Measurements from ENCODE around the gene FBXL17. TPM values are rescaled to one million over a fixed set of nuclear protein-coding genes. Genes with fewer than 3 reads are reported as not detected.
A peak's percentile ranks its signal among the peaks of the same experiment; 100 is the strongest.
"Not testable (repeated sequence)": the region's sequence is repeated elsewhere in the genome, so short reads cannot be mapped to it uniquely, and the experiment has no call there.

The FBXL17 gene
- total RNA-seq, 1 donor from 2014 or later: 49.4 TPM

- intact Hi-C loops (cut with micrococcal nuclease): no loop called here
- H3K4me1 ChIP-seq: no peaks in the 10 kb centered on the region
- no peaks in the 10 kb centered on the region for H3K9me3 ChIP-seq (replicated peaks)
- TF ChIP-seq CTCF (IDR thresholded peaks at IDR 0.05; ENCODE audit: borderline replicate concordance): no peak
- no peak overlapping the region for H3K4me3 ChIP-seq
- H3K27ac ChIP-seq (replicated peaks): no peak overlapping the region
- no peaks in the 10 kb centered on the region for H3K27me3 ChIP-seq (ENCODE audit: low read depth)
- no peaks in the 10 kb centered on the region for H3K36me3 ChIP-seq
- peak; percentile 74 for DNase-seq
Observed at GRCh38 chr5:108418197-108418596, 36.3 kb upstream of the FBXL17 start.

GRCh38 chr5:108417166-108417670 lies 35.3 kb upstream of the FBXL17 start:
- Histone ChIP-seq H3K4me3 (no peak overlapping the region), H3K27me3 (ENCODE audit: low read depth) (no peaks in the 10 kb centered on the region), H3K9me3 (replicated peaks) (no peaks in the 10 kb centered on the region), H3K4me1 (no peaks in the 10 kb centered on the region), H3K36me3 (no peaks in the 10 kb centered on the region), H3K27ac (replicated peaks) (no peak overlapping the region)
- TF ChIP-seq CTCF (IDR thresholded peaks at IDR 0.05; ENCODE audit: borderline replicate concordance): no peak
- intact Hi-C loops (cut with micrococcal nuclease): no loop called here
- DNase-seq: no peak

GRCh38 chr5:108415726-108416125 lies 33.8 kb upstream of the FBXL17 start:
- DNase-seq: no peak
- intact Hi-C loops (cut with micrococcal nuclease): no loop called here
- Histone ChIP-seq H3K27me3 (ENCODE audit: low read depth) (no peaks in the 10 kb centered on the region), H3K4me1 (no peaks in the 10 kb centered on the region), H3K36me3 (no peaks in the 10 kb centered on the region), H3K9me3 (replicated peaks) (no peaks in the 10 kb centered on the region), H3K27ac (replicated peaks) (no peak overlapping the region), H3K4me3 (no peak overlapping the region)
- TF ChIP-seq CTCF (IDR thresholded peaks at IDR 0.05; ENCODE audit: borderline replicate concordance): no peak

DNA sequence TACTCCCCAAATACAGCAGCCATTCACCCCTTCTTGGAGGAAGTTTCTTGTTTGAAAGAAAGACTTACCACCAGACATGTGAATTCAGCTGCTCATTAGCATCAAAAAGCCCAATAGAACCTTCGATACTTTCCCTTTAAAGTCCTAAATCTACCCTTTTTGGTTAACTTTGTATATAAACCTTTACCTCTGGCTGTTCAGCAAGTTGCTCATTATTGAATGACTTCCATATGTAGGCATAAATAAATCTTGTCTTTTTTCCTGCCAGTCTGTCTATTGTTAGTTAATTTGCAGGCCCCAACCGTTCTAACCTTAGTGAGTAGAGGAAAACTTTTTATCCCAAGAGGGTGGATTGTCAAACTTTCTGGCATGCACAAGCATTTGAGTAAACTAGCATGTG lies 27.9 kb upstream of the FBXL17 start:
- Histone ChIP-seq H3K4me1 (no peaks in the 10 kb centered on the region), H3K36me3 (no peaks in the 10 kb centered on the region), H3K27ac (replicated peaks) (no peak overlapping the region), H3K9me3 (replicated peaks) (peaks cover 6% of the 10 kb centered on the region), H3K4me3 (no peak overlapping the region), H3K27me3 (ENCODE audit: low read depth) (no peaks in the 10 kb centered on the region)
- intact Hi-C loops (cut with micrococcal nuclease): no loop called here
- TF ChIP-seq CTCF (IDR thresholded peaks at IDR 0.05; ENCODE audit: borderline replicate concordance): no peak
- DNase-seq: no peak

DNA sequence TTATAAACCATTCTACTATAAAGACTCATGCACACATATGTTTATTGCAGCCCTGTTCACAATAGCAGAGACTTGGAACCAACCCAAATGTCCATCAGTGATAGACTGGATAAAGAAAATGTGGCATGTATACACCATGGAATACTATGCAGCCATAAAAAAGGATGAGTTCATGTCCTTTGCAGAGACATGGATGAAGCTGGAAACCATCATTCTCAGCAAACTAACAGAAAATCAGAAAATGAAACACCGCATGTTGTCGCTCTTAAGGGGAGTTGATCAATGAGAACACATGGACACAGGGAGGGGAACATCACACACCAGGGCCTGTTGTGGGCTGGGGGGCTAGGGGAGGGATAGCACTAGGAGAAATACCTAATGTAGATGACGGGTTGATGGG lies 23.3 kb upstream of the FBXL17 start:
- H3K4me1 ChIP-seq; H3K4me3 ChIP-seq; H3K27me3 ChIP-seq (ENCODE audit: low read depth); intact Hi-C loops (cut with micrococcal nuclease); H3K36me3 ChIP-seq; H3K27ac ChIP-seq (replicated peaks); DNase-seq: not testable (repeated sequence)
- H3K9me3 ChIP-seq (replicated peaks): peaks cover 14% of the 10 kb centered on the region

- Histone ChIP-seq H3K4me1 (no peaks in the 10 kb centered on the region), H3K27me3 (ENCODE audit: low read depth) (peaks cover 12% of the 10 kb centered on the region), H3K9me3 (replicated peaks) (peaks cover 2% of the 10 kb centered on the region), H3K27ac (replicated peaks) (no peak overlapping the region), H3K36me3 (no peaks in the 10 kb centered on the region), H3K4me3 (no peak overlapping the region)
- no peak for DNase-seq
- intact Hi-C loops (cut with micrococcal nuclease): no loop called here
- TF ChIP-seq CTCF (IDR thresholded peaks at IDR 0.05; ENCODE audit: borderline replicate concordance): no peak
Observed at GRCh38 chr5:108398964-108399363, 17.1 kb upstream of the FBXL17 start.

- not testable (repeated sequence) for H3K4me1 ChIP-seq
Observed at GRCh38 chr5:108396837-108397236, 14.9 kb upstream of the FBXL17 start.

More at GRCh38 chr5:108396837-108397236, 14.9 kb upstream of the FBXL17 start:
- intact Hi-C loops (cut with micrococcal nuclease); H3K27ac ChIP-seq (replicated peaks); H3K9me3 ChIP-seq (replicated peaks); H3K36me3 ChIP-seq; DNase-seq; H3K4me3 ChIP-seq: not testable (repeated sequence)
- H3K27me3 ChIP-seq (ENCODE audit: low read depth): peaks cover 12% of the 10 kb centered on the region

Measured in left ventricle myocardium inferior (tissue), 1 donor.